OCI-LY7 (cell line): Measurements from ENCODE around the gene LAMA2. TPM values are rescaled to one million over a fixed set of nuclear protein-coding genes. Genes with fewer than 3 reads are reported as not detected.

Experiments used
- BruUV-seq: library from RNA; stranded (reverse); fragments of 400-500 nt; replicated peaks from 2 replicates; lab custom pipeline; 2021; lab: Mats Ljungman, UMichigan
- CTCF ChIA-PET: fragments of 300-600 bp; sonication (Branson Sonifier 250); formaldehyde crosslinking; loops from one replicate; lab custom pipeline; 2022; ENCODE audit warnings: antibody characterized with exemption; ENCODE audit not compliant: unreplicated experiment; lab: Charles Lee
- POLR2A ChIA-PET: fragments of 300-600 bp; sonication (Branson Sonifier 250); formaldehyde crosslinking; loops from one replicate; lab custom pipeline; 2022; ENCODE audit warnings: antibody characterized with exemption; lab: Charles Lee
- DNase-seq: peaks from one replicate; pipeline ENCODE4 v3.0.0-alpha.2; 2015; ENCODE audit warnings: low spot score
- H2AFZ ChIP-seq: fragments of 200-600 bp; sonication (generic), shearing (Covaris generic); 2 replicates; pipeline ENCODE4 v1.6.1; 2014; ENCODE audit warnings: mild to moderate bottlenecking, antibody characterized with exemption, low read length, moderate library complexity
- H3K27ac ChIP-seq: fragments of 200-600 bp; sonication (generic); 2 replicates; pipeline ENCODE4 v1.5.1; 2014; ENCODE audit warnings: mixed run types, low read depth, mild to moderate bottlenecking, moderate library complexity, low read length, inconsistent platforms; ENCODE audit not compliant: poor library complexity, severe bottlenecking
- H3K36me3 ChIP-seq: fragments of 200-600 bp; sonication (generic); 2 replicates; pipeline ENCODE4 v1.6.1; 2014; ENCODE audit warnings: mild to moderate bottlenecking, antibody characterized with exemption, low read length, moderate library complexity, mixed read lengths; ENCODE audit not compliant: insufficient read depth
- H3K4me1 ChIP-seq: fragments of 200-600 bp; sonication (generic); 2 replicates; pipeline ENCODE4 v1.5.1; 2014; ENCODE audit warnings: mild to moderate bottlenecking, low read length; ENCODE audit not compliant: insufficient read depth, poor library complexity, severe bottlenecking
- H3K4me2 ChIP-seq: fragments of 200-600 bp; sonication (generic); 2 replicates; pipeline ENCODE4 v1.6.1; 2014; ENCODE audit warnings: mild to moderate bottlenecking, low read length
- H3K4me3 ChIP-seq: fragments of 200-600 bp; sonication (generic); 2 replicates; pipeline ENCODE4 v1.5.1; 2014; ENCODE audit warnings: mild to moderate bottlenecking, low read depth, low read length; ENCODE audit not compliant: poor library complexity, severe bottlenecking
- H3K79me2 ChIP-seq: fragments of 200-600 bp; sonication (generic); 2 replicates; pipeline ENCODE4 v1.6.1; 2016; ENCODE audit warnings: low read depth, mild to moderate bottlenecking, low read length, moderate library complexity, mixed read lengths; ENCODE audit not compliant: insufficient read depth
- H3K9me2 ChIP-seq: fragments of 200-600 bp; sonication (generic); 2 replicates; pipeline ENCODE4 v1.6.1; 2016; ENCODE audit warnings: mild to moderate bottlenecking, low read length, mixed read lengths; ENCODE audit not compliant: insufficient read depth
- H3K9me3 ChIP-seq: fragments of 200-600 bp; sonication (generic); 2 replicates; pipeline ENCODE4 v1.6.1; 2014; ENCODE audit warnings: mild to moderate bottlenecking, mixed run types, low read length, mixed read lengths
- H4K20me1 ChIP-seq: fragments of 200-600 bp; sonication (generic); 2 replicates; pipeline ENCODE4 v1.6.1; 2014; ENCODE audit warnings: mild to moderate bottlenecking, antibody characterized with exemption, low read length, moderate library complexity, mixed read lengths; ENCODE audit not compliant: insufficient read depth
- EZH2phosphoT487 ChIP-seq: fragments of 200-600 bp; sonication (generic); IDR thresholded peaks from 2 replicates; pipeline ENCODE4 v1.6.1; 2018; ENCODE audit warnings: low read depth, borderline replicate concordance, mild to moderate bottlenecking, mixed run types, antibody characterized with exemption, low read length, moderate library complexity, mixed read lengths
- intact Hi-C: fragments of 100-400 bp; cut with micrococcal nuclease; formaldehyde crosslinking; loops from one replicate; pipeline ENCODE4 v1.10.0; 2022; ENCODE audit not compliant: unreplicated experiment
- total RNA-seq, 2 experiments: library from RNA; depleted of rRNA in 1 of 2; stranded (reverse); fragments of >200 nt in 1 of 2; shearing (Covaris generic) in 1 of 2; gene quantifications; 2 replicates each; pipeline ENCODE4 v1.2.3, GENCODE V29; 2014 to 2022
- TF ChIP-seq, protein P1 (sequence below): fragments of 200-600 bp; sonication (generic); conservative IDR thresholded peaks from 2 replicates; pipeline ENCODE4 v1.5.1; 2014; ENCODE audit warnings: mild to moderate bottlenecking, antibody characterized with exemption, low read length, moderate library complexity, mixed read lengths

The LAMA2 gene
- total RNA-seq, 2 experiments from 2014 or later = not detected

DNA sequence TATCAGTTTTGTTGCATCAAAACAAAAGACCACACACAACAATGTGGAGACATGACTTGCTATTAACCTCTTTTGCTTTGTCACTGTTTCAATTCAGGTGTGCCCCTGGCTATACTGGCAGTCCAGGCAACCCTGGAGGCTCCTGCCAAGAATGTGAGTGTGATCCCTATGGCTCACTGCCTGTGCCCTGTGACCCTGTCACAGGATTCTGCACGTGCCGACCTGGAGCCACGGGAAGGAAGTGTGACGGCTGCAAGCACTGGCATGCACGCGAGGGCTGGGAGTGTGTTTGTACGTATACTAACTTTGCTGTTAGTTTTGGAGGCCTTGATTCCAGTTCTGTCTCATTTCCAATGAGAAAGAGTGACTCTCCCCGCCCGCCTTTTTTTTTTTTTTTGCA is 470.1 kb downstream of the LAMA2 start:
- Histone ChIP-seq H2AFZ (no peak overlapping the region), H3K9me2 (no peaks in the 10 kb centered on the region), H4K20me1 (no peaks in the 10 kb centered on the region), H3K9me3 (no peaks in the 10 kb centered on the region), H3K4me1 (no peaks in the 10 kb centered on the region), H3K4me3 (no peak overlapping the region), H3K36me3 (no peaks in the 10 kb centered on the region), H3K79me2 (no peaks in the 10 kb centered on the region), H3K4me2 (no peak overlapping the region), H3K27ac (no peak overlapping the region)
- DNase-seq = no peak
- intact Hi-C loops = no loop called here
- TF ChIP-seq, protein P1, sequence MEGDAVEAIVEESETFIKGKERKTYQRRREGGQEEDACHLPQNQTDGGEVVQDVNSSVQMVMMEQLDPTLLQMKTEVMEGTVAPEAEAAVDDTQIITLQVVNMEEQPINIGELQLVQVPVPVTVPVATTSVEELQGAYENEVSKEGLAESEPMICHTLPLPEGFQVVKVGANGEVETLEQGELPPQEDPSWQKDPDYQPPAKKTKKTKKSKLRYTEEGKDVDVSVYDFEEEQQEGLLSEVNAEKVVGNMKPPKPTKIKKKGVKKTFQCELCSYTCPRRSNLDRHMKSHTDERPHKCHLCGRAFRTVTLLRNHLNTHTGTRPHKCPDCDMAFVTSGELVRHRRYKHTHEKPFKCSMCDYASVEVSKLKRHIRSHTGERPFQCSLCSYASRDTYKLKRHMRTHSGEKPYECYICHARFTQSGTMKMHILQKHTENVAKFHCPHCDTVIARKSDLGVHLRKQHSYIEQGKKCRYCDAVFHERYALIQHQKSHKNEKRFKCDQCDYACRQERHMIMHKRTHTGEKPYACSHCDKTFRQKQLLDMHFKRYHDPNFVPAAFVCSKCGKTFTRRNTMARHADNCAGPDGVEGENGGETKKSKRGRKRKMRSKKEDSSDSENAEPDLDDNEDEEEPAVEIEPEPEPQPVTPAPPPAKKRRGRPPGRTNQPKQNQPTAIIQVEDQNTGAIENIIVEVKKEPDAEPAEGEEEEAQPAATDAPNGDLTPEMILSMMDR = no peak
- no peak for TF ChIP-seq EZH2phosphoT487
- ChIA-PET CTCF (no interaction called here), POLR2A (no interaction called here)
- no TSS peak for BruUV-seq

DNA sequence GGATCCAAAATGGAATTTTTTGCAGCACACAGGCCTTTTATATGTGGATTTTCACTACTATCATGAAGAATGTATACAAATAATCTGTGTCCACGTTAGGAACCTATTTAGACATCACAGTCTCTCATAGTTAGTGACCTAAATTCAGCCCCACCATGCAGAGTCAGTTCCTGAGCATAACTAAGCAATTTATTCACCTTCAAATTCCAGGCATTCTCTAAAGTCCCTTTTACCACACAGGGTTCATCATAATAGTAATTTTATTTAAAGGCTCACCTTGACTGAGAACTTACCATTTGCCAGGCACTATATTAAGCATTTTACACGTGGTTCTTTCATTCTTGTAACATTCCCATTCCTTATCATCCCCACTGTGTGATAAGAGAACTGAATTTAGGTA is 473.2 kb downstream of the LAMA2 start:
- H3K36me3 ChIP-seq = no peaks in the 10 kb centered on the region
- no peak overlapping the region for H2AFZ ChIP-seq
- H3K4me2 ChIP-seq = no peak overlapping the region
- H3K27ac ChIP-seq = no peak overlapping the region
- no peaks in the 10 kb centered on the region for H3K79me2 ChIP-seq
- H3K4me3 ChIP-seq = no peak overlapping the region
- no peak for DNase-seq
- H3K9me2 ChIP-seq = no peaks in the 10 kb centered on the region
- POLR2A ChIA-PET = interaction anchor here (1.7 kb wide), 1 partner anchor 15 kb away, joined by 6 read pairs; no protein-coding TSS in a partner anchor
- CTCF ChIA-PET = no interaction called here
- TF ChIP-seq EZH2phosphoT487 = no peak
- TF ChIP-seq, protein P1 = no peak
- H3K4me1 ChIP-seq = no peaks in the 10 kb centered on the region
- no TSS peak for BruUV-seq
- H3K9me3 ChIP-seq = no peaks in the 10 kb centered on the region
- intact Hi-C loops = no loop called here
- no peaks in the 10 kb centered on the region for H4K20me1 ChIP-seq

DNA sequence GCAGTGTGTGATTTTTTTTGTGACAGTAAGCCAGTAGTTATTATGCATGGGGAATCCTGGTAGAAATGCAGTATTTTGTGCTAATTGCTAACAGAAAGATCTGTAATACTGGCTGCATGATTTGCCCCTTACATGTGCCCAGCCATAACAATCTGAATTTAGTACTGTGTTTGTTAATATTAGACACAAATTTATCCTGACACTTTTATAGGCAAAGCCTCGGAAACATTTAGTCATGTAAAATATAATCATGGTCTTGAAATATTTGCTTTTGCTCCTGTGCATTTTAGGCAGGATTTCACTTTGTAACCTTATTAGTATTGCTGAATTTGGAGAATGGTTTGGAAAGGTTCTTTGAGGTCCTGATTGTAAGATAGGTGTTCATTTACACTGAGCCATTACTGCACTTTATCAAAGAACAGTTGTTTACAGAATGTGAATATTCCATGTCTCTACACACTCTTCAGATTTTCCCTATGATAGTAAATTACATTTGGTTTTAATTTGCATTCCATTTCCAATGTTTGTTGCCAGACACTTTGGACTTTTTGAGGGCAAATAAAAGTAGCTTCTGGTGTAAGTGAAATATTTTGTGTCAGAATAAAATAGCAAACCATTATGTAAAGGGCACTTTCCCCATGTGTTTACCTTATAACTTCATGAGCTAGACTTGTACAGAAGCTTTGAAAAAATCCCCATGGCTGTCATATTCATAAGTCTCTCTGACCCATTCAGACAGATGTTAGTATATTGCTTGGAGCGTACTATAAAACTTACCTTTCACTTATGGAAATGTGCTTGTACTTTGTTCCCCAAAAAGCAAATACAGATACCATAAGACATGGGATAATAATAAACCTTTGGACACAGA is 477.1 kb downstream of the LAMA2 start:
- DNase-seq = no peak
- no peaks in the 10 kb centered on the region for H4K20me1 ChIP-seq
- intact Hi-C loops = loop anchor here (5.0 kb wide), 2 partner anchors 123 to 387 kb away; no protein-coding TSS in a partner anchor
- H3K79me2 ChIP-seq = no peaks in the 10 kb centered on the region
- no peak overlapping the region for H3K4me3 ChIP-seq
- no peaks in the 10 kb centered on the region for H3K9me2 ChIP-seq
- no peak overlapping the region for H3K27ac ChIP-seq
- H2AFZ ChIP-seq = no peak overlapping the region
- TF ChIP-seq, protein P1 = no peak
- TF ChIP-seq EZH2phosphoT487 = no peak
- no peak overlapping the region for H3K4me2 ChIP-seq
- no TSS peak for BruUV-seq
- ChIA-PET CTCF (interaction anchor here (1.5 kb wide), 1 partner anchor 10 kb away, joined by 5 read pairs; no protein-coding TSS in a partner anchor), POLR2A (no interaction called here)
- H3K36me3 ChIP-seq = no peaks in the 10 kb centered on the region
- H3K9me3 ChIP-seq = no peaks in the 10 kb centered on the region
- H3K4me1 ChIP-seq = peaks cover 4% of the 10 kb centered on the region
